Gastrocnemius medialis (tissue), 4 donors: ENCODE results near the gene TMEM72.

Experiments
- CTCF ChIP-seq, 5 experiments: fragments of 450-650 bp in 3 of 5; fragments of 200-600 bp in 2 of 5; sonication (generic) in 2 of 5; IDR thresholded peaks in 4 of 5; conservative IDR thresholded peaks in 1 of 5; 1 replicate in 4 of 5; 2 replicates in 1 of 5; pipeline ENCODE4 v1.5.1; 2016 to 2019; ENCODE audit warnings: antibody characterized with exemption in 5 of 5, mild to moderate bottlenecking in 3 of 5, moderate library complexity in 3 of 5
- POLR2A ChIP-seq, 2 donors: fragments of 450-650 bp; IDR thresholded peaks; one replicate each; pipeline ENCODE4 v1.6.1; 2017; ENCODE audit warnings: antibody characterized with exemption in 2 of 2, mild to moderate bottlenecking in 2 of 2, moderate library complexity in 2 of 2

- TF ChIP-seq CTCF (IDR thresholded peaks at IDR 0.05 in 4 of 5, conservative IDR thresholded peaks at IDR 0.05 in 1 of 5) (peak in 1 of 5 experiments; percentile 9), POLR2A (IDR thresholded peaks at IDR 0.05) (peak in 1 of 2 donors; percentile 38)
Measured at GRCh38 chr10:44963772-44964633, 52.9 kb downstream of the TMEM72 start.
